Spleen (tissue), 11 donors: ENCODE data around the gene TMA7. TPM values are rescaled to one million over a fixed set of nuclear protein-coding genes. Genes with fewer than 3 reads are reported as not detected.

Experiments used
- DNase-seq: peaks from one replicate; pipeline ENCODE4 v3.0.0-alpha.2; 2020
- H3K27ac ChIP-seq, 8 donors: fragments of 200-600 bp; sonication (generic) in 7 of 8; 1 replicate in 4 of 8; 2 replicates in 4 of 8; pipeline versions ENCODE4 v1.5.0 to v1.8.0; 2016 to 2021; ENCODE audit warnings: inconsistent platforms in 4 of 8, mild to moderate bottlenecking in 4 of 8, moderate library complexity in 1 of 8
- H3K27me3 ChIP-seq, 7 donors: fragments of 200-600 bp; sonication (generic) in 6 of 7; replicated peaks in 1 of 7; 1 replicate in 4 of 7; 2 replicates in 3 of 7; pipeline versions ENCODE4 v1.5.0 to v1.8.0; 2016 to 2021; ENCODE audit warnings: inconsistent platforms in 3 of 7, mild to moderate bottlenecking in 1 of 7
- H3K36me3 ChIP-seq, 6 donors: fragments of 200-600 bp; sonication (generic) in 5 of 6; 1 replicate in 4 of 6; 2 replicates in 2 of 6; pipeline versions ENCODE4 v1.5.0 to v1.8.0; 2016 to 2021; ENCODE audit warnings: inconsistent platforms in 2 of 6
- H3K4me1 ChIP-seq, 6 donors: fragments of 200-600 bp; sonication (generic) in 5 of 6; 1 replicate in 3 of 6; 2 replicates in 3 of 6; pipeline versions ENCODE4 v1.5.0 to v1.8.0; 2016 to 2021; ENCODE audit warnings: inconsistent platforms in 3 of 6
- H3K4me3 ChIP-seq, 8 donors: fragments of 200-600 bp; sonication (generic) in 7 of 8; 1 replicate in 4 of 8; 2 replicates in 4 of 8; pipeline versions ENCODE4 v1.5.0 to v1.8.0; 2016 to 2021; ENCODE audit warnings: inconsistent platforms in 4 of 8, mild to moderate bottlenecking in 4 of 8, moderate library complexity in 2 of 8
- H3K9me3 ChIP-seq, 8 donors: fragments of 200-600 bp; sonication (generic) in 7 of 8; 1 replicate in 4 of 8; 2 replicates in 4 of 8; pipeline versions ENCODE4 v1.5.0 to v1.8.0; 2016 to 2021; ENCODE audit warnings: inconsistent platforms in 4 of 8
- POLR2A ChIP-seq, 3 donors: fragments of 450-650 bp; IDR thresholded peaks; one replicate each; pipeline ENCODE4 v1.5.1; 2017; ENCODE audit warnings: antibody characterized with exemption in 3 of 3, mild to moderate bottlenecking in 1 of 3
- POLR2AphosphoS5 ChIP-seq, 3 donors: sonication (generic); formaldehyde crosslinking; IDR thresholded peaks; one replicate each; pipeline ENCODE4 v1.5.1; 2017; ENCODE audit warnings: antibody characterized with exemption in 3 of 3
- WGBS, 5 donors: extraction: QIAGEN DNeasy Blood & Tissue Kit in 3 of 5; methylation state at CpG; one replicate each; pipeline versions ENCODE4 v1.1.5 to v1.1.7; 2013 to 2018; 5-methylcytosine and 5-hydroxymethylcytosine counted together
- intact Hi-C: fragments of 100-400 bp; cut with DNase I; formaldehyde crosslinking; loops from one replicate; pipeline ENCODE4 v1.15.0; 2023; ENCODE audit warnings: low total_unique reads
- polyA plus RNA-seq, 3 donors: library from polyadenylated mRNA; stranded (reverse); fragments of 200-250 nt; gene quantifications; one replicate each; pipeline ENCODE4 v1.2.1, GENCODE V29; 2013
- total RNA-seq, 7 donors: library from RNA; depleted of rRNA in 3 of 7; stranded (reverse); fragments of >200 nt in 3 of 7; fragmentation: NEBNext Ultra II Directional in 4 of 7; extraction: Animal tissue kit (Norgen Biotek cat#: 25700) in 4 of 7; gene quantifications; one replicate each; pipeline versions ENCODE4 v1.1.0 to v1.2.1, GENCODE V29; 2016 to 2021
- TF ChIP-seq, protein P1 (sequence below), 11 experiments: fragments of 200-600 bp in 7 of 11; fragments of 450-650 bp in 4 of 11; sonication (generic) in 4 of 11; IDR thresholded peaks in 8 of 11; conservative IDR thresholded peaks in 3 of 11; 1 replicate in 7 of 11; 2 replicates in 4 of 11; pipeline versions ENCODE4 v1.4.0 to v1.8.0; 2016 to 2021; ENCODE audit warnings: antibody characterized with exemption in 11 of 11, inconsistent platforms in 4 of 11, mild to moderate bottlenecking in 1 of 11
- donor health status: healthy with polysubstance abuse.
- donor health status: DM: no; HTN: no; CAD: no; lungs with moderate emphysema.
- donor health status: DM: no; HTN: no; CAD: no.
- donor health status: Bipolar disorder and iron deficiency.
- donor health status: healthy.
- donor health status: DM: no; HTN: no; CAD: no.
- donor health status: DM: yes; HTN: yes; CAD: no.

TMA7 gene
- total and polyA plus RNA-seq, 10 donors = 145 to 753 (median 216) TPM

- Histone ChIP-seq H3K4me3 (no peak overlapping the region), H3K9me3 (no peaks in the 10 kb centered on the region), H3K36me3 (peaks cover 0 to 58% (median 13%) of the 10 kb centered on the region in 6 donors), H3K27me3 (no peaks in the 10 kb centered on the region), H3K4me1 (peaks cover 0 to 49% (median 16%) of the 10 kb centered on the region in 6 donors), H3K27ac (peak overlapping the region in 5 of 8 donors; percentile 35 to 60 (median 36))
- no peak for DNase-seq
- intact Hi-C loops = no loop called here
- WGBS, 5 donors = 69 to 92% (median 80%) methylated on average over 17 of the region's 17 CpGs
- TF ChIP-seq, protein P1, sequence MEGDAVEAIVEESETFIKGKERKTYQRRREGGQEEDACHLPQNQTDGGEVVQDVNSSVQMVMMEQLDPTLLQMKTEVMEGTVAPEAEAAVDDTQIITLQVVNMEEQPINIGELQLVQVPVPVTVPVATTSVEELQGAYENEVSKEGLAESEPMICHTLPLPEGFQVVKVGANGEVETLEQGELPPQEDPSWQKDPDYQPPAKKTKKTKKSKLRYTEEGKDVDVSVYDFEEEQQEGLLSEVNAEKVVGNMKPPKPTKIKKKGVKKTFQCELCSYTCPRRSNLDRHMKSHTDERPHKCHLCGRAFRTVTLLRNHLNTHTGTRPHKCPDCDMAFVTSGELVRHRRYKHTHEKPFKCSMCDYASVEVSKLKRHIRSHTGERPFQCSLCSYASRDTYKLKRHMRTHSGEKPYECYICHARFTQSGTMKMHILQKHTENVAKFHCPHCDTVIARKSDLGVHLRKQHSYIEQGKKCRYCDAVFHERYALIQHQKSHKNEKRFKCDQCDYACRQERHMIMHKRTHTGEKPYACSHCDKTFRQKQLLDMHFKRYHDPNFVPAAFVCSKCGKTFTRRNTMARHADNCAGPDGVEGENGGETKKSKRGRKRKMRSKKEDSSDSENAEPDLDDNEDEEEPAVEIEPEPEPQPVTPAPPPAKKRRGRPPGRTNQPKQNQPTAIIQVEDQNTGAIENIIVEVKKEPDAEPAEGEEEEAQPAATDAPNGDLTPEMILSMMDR (IDR thresholded peaks at IDR 0.05 in 8 of 11, conservative IDR thresholded peaks at IDR 0.05 in 3 of 11) = no peak
- no peak for TF ChIP-seq POLR2AphosphoS5 (IDR thresholded peaks at IDR 0.05)
- TF ChIP-seq POLR2A (IDR thresholded peaks at IDR 0.05) = no peak
These were observed 20.5 kb upstream of the TMA7 start for GRCh38 chr3:48419597-48419996.

DNA sequence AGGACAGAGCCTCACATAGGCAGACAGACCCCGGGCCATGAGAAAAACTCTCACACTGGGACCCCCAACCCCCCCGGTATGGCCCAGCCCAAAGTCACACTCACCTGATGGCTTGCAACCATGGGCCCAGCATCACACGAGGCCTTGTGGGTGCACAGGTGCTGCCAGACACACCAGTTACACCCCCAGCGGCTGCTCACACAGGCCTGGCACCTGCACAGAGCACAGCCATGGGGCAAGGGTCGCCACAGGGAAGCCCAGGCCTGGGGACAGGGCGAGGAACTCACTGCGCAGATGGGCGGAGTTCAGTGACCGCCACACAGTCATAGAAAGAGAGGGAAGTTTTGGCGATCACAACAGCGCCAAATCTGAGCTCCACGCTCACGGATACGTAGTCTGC, 19.5 kb upstream of the TMA7 start:
- no peaks in the 10 kb centered on the region for H3K9me3 ChIP-seq
- no peaks in the 10 kb centered on the region for H3K27me3 ChIP-seq
- peaks cover 0 to 48% (median 5%) of the 10 kb centered on the region in 6 donors for H3K36me3 ChIP-seq
- H3K27ac ChIP-seq = peak overlapping the region in 3 of 8 donors; percentile 35 to 60 (median 60)
- TF ChIP-seq, protein P1 (IDR thresholded peaks at IDR 0.05 in 8 of 11, conservative IDR thresholded peaks at IDR 0.05 in 3 of 11) = no peak
- TF ChIP-seq POLR2A (IDR thresholded peaks at IDR 0.05) (no peak), POLR2AphosphoS5 (IDR thresholded peaks at IDR 0.05) (no peak)
- WGBS, 5 donors = 82 to 91% (median 85%) methylated on average over 11 to 14 of the region's 14 CpGs
- peaks cover 0 to 57% (median 23%) of the 10 kb centered on the region in 6 donors for H3K4me1 ChIP-seq
- no peak for DNase-seq
- intact Hi-C loops = no loop called here
- H3K4me3 ChIP-seq = no peak overlapping the region

- TF ChIP-seq, protein P1 (IDR thresholded peaks at IDR 0.05 in 8 of 11, conservative IDR thresholded peaks at IDR 0.05 in 3 of 11) = no peak
- TF ChIP-seq POLR2AphosphoS5 (IDR thresholded peaks at IDR 0.05) (no peak), POLR2A (IDR thresholded peaks at IDR 0.05) (no peak)
- Histone ChIP-seq H3K4me1 (peaks cover 4 to 73% (median 31%) of the 10 kb centered on the region in 6 donors), H3K4me3 (no peak overlapping the region), H3K27ac (no peak overlapping the region), H3K27me3 (no peaks in the 10 kb centered on the region), H3K36me3 (peaks cover 0 to 37% (median 0%) of the 10 kb centered on the region in 6 donors), H3K9me3 (no peaks in the 10 kb centered on the region)
- WGBS, 5 donors = 79 to 94% (median 89%) methylated on average over 3 of the region's 3 CpGs
- DNase-seq = no peak
- intact Hi-C loops = no loop called here
These were observed 17.8 kb upstream of the TMA7 start for GRCh38 chr3:48422272-48422671.

GRCh38 chr3:48422681-48423080, 17.4 kb upstream of the TMA7 start:
- no peak overlapping the region for H3K27ac ChIP-seq
- H3K4me1 ChIP-seq = peaks cover 4 to 76% (median 34%) of the 10 kb centered on the region in 6 donors
- TF ChIP-seq POLR2A (IDR thresholded peaks at IDR 0.05) (no peak), POLR2AphosphoS5 (IDR thresholded peaks at IDR 0.05) (no peak)
- TF ChIP-seq, protein P1 (IDR thresholded peaks at IDR 0.05 in 8 of 11, conservative IDR thresholded peaks at IDR 0.05 in 3 of 11) = no peak
- peaks cover 0 to 33% (median 0%) of the 10 kb centered on the region in 6 donors for H3K36me3 ChIP-seq
- intact Hi-C loops = no loop called here
- no peak for DNase-seq
- no peak overlapping the region for H3K4me3 ChIP-seq
- no peaks in the 10 kb centered on the region for H3K27me3 ChIP-seq
- H3K9me3 ChIP-seq = no peaks in the 10 kb centered on the region
- WGBS, 5 donors = 63 to 95% (median 92%) methylated on average over 8 of the region's 8 CpGs
